ENCODE measurements around the gene CLCN2.

Gene CLCN2

DNA sequence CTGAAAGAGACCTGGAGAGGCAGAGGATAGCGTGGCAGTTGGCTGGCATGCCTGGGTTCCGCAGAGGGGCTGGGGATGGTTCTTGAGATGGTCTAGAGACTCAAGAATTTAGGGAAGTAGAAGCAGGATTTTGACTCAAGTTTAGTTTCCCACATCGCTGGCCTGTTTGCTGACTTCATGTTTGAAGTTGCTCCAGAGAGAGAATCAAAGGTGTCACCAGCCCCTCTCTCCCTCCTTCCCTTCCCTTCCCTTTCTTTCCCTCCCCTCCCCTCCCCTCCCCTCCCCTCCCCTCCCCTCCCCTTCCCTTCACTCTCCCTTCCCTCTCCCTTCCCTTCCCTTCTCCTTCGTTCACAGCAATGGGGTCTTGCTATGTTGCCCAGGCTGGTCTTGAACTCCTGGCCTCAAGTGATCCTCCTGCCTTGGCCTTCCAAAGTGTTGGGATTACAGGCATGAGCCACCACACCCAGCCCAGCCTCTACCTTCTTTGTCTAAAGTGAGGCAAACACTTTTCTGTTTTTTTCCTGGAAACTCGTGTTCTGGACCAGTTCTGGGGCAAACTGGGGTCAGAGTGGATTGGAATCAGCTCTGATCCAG lies 28.6 kb upstream of the CLCN2 start:
- TF ChIP-seq, protein P1, sequence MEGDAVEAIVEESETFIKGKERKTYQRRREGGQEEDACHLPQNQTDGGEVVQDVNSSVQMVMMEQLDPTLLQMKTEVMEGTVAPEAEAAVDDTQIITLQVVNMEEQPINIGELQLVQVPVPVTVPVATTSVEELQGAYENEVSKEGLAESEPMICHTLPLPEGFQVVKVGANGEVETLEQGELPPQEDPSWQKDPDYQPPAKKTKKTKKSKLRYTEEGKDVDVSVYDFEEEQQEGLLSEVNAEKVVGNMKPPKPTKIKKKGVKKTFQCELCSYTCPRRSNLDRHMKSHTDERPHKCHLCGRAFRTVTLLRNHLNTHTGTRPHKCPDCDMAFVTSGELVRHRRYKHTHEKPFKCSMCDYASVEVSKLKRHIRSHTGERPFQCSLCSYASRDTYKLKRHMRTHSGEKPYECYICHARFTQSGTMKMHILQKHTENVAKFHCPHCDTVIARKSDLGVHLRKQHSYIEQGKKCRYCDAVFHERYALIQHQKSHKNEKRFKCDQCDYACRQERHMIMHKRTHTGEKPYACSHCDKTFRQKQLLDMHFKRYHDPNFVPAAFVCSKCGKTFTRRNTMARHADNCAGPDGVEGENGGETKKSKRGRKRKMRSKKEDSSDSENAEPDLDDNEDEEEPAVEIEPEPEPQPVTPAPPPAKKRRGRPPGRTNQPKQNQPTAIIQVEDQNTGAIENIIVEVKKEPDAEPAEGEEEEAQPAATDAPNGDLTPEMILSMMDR (IDR thresholded peaks at IDR 0.05), result no peak

DNA sequence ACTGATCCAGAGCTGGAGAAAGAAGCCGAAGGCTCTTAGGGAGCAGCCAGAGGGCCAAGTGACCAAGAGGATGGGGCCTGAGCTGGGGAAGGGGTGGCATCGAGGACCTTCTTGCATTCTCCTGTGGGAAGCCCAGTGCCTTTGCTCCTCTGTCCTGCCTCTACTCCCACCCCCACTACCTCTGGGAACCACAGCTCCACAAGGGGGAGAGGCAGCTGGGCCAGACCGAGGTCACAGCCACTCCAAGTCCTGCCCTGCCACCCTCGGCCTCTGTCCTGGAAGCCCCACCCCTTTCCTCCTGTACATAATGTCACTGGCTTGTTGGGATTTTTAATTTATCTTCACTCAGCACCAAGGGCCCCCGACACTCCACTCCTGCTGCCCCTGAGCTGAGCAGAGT lies 28.0 kb upstream of the CLCN2 start:
- TF ChIP-seq, protein P1 (IDR thresholded peaks at IDR 0.05), result no peak

DNA sequence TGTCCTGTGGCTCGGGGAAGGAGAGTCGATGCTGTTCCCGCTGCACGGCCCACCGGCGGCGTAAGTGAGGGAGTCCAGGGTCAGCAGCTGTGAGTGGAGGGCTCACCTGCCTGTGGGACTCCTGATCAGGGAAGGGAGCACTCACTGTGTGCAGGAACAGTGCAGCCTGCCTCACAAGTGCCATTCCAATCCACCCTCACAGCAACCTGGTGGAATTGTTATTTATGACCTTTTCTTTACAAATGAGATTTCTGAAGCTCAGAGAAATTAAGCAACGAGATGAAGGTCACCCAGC lies 27.5 kb upstream of the CLCN2 start:
- TF ChIP-seq, protein P1 (IDR thresholded peaks at IDR 0.05), result no peak

DNA sequence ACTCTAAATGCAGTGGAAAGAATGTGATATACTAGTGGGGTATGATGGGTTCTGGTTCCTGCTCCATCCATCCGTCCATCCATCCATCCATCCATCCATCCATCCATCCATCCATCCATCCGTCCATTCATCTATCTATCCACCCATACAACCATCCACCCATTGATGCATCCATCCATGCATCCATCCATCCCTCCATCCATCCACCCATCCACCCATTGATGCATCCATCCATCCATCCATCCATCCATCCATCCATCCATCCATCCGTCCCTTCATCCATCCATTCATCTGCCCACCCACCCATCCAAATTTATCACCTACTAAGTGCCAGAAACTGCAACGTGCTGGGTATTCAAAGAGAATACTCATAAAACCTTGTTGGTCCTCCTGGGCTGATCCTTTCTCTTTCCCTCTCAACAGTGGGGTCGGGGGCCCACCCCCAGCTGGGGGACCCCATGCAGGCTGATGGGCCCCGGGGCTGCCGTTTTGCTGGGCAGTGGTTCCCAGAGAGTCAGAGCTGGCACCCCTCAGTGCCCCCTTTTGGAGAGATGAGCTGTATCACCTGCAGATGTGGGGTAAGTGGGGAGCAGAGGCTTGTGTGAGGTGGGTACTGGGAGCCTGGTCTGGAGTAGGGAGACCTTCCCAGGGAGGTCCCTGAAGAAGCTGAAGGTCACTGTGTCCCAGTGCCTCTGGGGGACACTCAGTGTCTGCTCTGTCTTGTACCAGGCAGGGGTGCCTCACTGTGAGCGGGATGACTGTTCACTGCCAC lies 26.9 kb upstream of the CLCN2 start:
- TF ChIP-seq, protein P1 (IDR thresholded peaks at IDR 0.05), result no peak

DNA sequence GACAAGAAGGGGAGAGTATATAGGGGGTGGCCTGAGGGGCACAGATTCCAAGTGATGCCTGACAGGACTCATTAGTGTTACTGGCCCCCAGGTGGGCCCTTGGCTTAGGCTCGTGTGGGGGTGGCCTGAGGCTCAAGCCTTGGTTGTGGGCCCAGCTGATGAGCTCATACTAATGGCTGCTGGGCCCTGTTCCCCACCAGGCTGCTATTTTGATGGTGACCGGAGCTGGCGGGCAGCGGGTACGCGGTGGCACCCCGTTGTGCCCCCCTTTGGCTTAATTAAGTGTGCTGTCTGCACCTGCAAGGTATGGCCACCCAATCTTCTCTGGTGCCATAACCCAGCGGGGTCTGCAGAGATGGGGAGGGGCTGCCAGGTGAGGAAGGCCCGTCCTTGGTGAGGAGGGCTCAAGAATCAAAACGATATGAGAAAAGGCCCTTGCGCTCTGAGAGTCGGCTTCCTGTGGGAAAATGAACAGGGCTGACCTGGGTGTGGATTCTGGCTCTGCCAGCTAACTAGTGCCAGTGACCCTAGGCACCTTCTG lies 25.8 kb upstream of the CLCN2 start:
- TF ChIP-seq, protein P1 (IDR thresholded peaks at IDR 0.05), result no peak

DNA sequence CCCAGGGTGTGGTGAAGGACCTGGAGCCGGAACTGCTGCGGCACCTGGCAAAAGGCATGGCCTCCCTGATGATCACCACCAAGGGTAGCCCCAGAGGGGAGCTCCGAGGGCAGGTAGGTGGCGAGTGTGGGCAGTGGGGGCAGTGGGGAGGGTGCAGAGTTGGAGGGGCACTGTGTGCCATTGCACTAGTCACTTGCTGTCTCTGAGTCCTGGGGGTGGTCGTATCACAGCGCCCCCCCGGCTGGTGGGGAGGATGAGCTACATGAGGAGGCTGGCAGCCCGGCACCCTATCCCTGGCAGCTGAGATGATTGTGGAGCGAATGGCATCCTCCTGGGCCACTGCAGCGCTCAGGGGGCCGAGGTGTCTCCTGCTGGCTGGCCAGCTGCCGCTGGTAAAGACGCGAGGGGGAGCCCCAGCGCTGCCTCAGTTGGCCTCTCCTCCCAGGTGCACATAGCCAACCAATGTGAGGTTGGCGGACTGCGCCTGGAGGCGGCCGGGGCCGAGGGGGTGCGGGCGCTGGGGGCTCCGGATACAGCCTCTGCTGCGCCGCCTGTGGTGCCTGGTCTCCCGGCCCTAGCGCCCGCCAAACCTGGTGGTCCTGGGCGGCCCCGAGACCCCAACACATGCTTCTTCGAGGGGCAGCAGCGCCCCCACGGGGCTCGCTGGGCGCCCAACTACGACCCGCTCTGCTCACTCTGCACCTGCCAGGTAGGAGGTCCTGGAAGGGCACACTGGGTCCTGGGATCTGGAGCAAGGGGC lies 24.8 kb upstream of the CLCN2 start:
- TF ChIP-seq, protein P1 (IDR thresholded peaks at IDR 0.05), result no peak

DNA sequence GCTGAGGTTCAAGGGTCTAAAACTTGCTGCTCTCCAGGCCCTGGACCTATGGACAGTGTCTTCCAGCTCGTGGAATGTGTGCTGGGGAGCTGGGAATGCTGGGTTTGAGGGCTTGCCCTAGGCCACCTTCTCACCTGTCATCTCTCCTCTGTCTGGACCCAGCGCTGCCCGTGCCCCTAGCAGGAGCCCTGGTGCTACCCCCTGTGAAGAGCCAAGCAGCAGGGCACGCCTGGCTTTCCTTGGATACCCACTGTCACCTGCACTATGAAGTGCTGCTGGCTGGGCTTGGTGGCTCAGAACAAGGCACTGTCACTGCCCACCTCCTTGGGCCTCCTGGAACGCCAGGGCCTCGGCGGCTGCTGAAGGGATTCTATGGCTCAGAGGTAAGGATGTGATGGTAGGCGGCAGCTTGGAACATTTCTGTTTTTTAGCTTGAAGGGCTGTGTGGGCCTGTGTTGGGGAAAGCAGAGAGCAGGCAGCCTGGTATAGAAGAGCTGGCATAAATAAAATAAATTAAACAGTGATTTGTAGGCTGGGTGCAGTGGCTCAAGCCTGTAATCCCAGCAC lies 23.5 kb upstream of the CLCN2 start:
- TF ChIP-seq, protein P1 (IDR thresholded peaks at IDR 0.05), result no peak
